ENCODE results near the gene ATP6V0B.

GRCh38 chr1:43949678-43950077, 25.1 kb upstream of the ATP6V0B start:
- TF ChIP-seq CTCF (IDR thresholded peaks at IDR 0.05; ENCODE audit: low read depth, low read length), result no peak
- TF ChIP-seq POLR2A (IDR thresholded peaks at IDR 0.05; ENCODE audit: extremely low read depth, insufficient read length), result no peak

Data from NB4 (cell line).